Stimulated activated CD8-positive, alpha-beta memory T cell treated with anti-CD3 and anti-CD28 coated beads, Interleukin-12 subunit alpha, Interleukin-12 subunit beta, amount 100 ng/mL, for 24 hours (primary cell): Measurements from ENCODE around the gene KCNN3.

ENCODE experiments used
- DNase-seq: peaks from one replicate; pipeline ENCODE4 v3.0.0-alpha.2; 2020; ENCODE audit errors: extremely low read depth

KCNN3 gene

DNA sequence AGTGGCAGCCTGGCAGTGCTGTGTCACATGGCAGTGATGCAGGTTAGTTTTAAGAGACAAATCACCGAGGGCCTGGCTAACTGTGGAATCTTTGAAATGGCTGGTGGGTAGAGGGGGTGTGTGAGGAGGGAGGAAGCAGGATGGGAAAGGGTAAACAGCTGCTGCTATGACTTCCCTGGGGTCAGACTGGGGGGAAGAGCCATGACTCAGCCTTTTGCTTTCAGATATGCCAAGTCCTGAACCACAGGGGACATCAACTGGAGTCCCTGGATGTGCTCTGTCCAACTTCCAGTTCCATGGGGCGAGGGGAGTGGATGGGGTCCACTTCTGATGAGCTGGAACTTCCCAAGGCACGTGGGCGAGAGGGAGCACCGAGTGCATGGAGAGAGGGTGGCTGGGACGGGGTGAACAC lies 141.0 kb downstream of the KCNN3 start:
- DNase-seq = no peak

DNA sequence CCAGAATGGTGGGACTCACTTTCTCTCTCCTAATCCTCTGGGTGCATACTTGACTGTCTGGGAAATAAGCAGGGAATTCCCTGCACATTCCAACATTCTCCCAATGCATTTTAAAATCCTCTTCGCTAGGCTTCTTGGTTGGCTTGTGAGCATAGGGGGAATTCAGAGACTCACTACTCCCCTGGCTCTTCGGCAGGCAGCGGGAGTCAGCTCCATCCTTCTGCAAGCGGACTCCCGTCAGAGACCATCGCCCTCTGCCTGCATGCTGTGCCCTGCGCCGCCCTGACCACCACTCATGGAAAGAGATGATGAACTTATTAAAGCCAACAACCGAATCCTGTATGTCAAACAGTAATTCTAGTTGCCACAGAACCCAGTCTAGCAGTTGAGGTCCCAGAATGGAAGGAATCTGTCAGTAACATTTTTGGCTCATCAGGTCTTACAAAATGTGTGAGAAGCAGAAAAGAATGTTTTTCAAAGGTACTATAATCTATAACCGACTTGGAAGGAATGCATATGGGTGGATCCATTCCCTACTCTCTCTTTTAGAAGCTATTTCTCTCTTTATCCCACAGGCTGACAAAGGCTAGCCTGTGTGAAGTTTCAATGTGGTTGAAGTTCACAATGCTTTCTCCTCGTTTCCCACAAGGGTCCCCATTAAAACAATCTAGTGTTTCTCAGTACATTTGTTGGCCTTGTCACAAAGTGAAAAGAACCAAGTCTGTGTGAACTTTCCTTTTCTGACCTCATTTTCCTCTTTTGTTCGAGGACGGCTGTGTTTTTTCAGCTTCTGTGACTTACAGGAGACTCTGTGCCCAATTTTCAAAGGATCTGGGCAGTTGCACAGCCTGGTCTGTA lies 143.0 kb downstream of the KCNN3 start:
- no peak for DNase-seq

GRCh38 chr1:154726443-154726842 lies 143.6 kb downstream of the KCNN3 start:
- DNase-seq = no peak

DNA sequence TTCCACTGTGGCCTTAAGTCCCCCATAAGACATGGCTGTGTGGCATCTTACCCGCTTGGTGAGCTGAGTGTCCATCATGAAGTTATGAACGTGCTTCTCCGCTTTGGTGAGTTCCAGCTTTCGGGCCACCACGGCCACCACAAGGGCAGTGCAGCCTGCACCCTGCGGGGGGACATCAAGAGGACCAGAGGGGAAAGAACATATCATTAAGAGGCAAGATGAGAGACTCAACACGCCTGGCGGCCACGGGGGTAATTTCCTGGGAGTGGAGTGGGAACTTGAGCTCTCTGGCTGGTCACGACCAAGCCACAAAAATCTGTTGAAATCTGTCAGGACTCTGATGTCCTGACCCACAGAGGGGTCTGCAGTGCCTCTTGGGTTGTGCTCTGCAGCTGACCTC lies 144.2 kb downstream of the KCNN3 start:
- no peak for DNase-seq

DNA sequence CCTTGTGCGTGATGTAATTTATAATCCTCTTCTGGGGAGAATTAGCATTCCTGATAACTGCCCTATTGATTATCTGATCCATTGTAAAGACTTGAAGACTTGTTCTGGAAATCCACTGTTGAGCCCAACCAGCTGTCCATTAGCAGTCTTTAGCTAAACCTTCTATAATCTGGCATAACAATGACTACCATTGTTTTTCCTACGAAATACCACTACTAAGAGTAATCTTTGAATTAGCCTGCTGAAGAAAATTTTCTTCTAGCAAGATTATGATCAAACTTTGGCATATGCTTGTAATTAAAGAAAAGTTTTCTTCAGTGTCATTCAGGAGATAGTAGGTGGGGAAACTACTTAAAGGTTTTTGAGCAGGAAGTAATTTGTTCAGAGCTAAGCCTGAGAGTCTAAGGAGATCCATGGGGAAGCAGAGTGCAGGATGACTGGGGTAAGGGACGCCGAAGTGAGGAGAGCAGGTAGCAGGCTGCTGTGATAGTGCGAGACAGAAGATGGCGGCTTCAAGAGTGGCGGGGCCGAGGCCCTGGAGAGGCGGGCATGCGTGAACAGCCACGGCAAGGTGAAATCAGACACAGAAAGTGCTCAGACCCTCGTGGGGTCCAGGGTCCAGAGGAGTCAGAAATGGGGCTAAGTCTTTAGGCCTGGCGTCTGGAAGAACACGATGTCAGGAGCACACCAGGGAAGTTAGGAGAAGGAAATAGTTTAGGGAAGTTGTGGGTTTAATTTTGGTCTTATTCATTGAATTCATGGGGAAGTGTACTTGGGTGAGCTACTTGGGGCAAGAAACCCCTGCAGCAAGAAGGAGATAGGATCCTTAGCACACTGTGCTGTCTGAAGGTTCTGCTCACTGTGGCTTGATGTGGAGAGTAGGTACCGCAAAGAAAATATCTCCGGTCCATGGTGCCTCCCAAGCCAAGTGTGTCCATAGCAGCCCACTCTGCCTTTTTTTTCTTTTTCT lies 149.5 kb downstream of the KCNN3 start:
- DNase-seq = no peak

DNA sequence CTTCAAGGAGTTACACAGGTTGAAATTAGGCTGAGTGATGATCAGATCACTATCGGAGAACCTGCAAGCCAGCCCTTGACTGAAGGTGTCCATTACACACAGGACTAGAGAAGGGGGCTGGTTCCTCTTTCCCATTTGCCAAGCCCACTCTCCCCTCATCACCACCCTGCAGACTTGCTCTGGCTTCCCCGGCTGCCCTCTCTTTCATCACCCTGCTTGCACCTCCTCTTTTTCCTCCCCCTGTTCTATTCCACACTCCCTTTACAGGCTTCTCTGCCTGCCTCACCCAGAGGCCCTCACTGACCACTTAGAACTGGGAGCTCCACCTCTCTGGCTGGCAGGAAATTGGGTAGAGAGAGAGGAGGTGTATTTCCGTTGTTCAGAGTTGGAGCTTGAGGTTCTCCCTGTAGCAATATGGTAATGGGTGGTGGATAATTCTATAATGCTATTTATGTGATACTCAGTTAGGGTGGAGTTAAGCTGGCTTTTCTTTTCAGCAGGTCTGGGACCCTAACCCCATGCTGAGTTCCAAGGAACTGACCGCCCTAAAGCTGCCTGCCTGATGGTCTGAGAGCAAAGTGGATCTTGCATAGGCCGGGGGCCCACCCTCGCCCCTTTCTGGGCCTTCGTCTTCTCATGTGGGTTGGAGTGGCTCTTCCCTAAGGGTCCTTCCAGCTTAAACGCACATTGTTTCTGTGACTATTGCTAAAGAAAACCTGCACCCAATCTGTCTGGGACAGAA lies 150.3 kb downstream of the KCNN3 start:
- DNase-seq = no peak

- DNase-seq = no peak
These were observed 151.5 kb downstream of the KCNN3 start for GRCh38 chr1:154718566-154718965.

- no peak for DNase-seq
These were observed 152.6 kb downstream of the KCNN3 start for GRCh38 chr1:154717528-154717924.

GRCh38 chr1:154716614-154717527 lies 153.2 kb downstream of the KCNN3 start:
- DNase-seq = no peak

GRCh38 chr1:154716011-154716410 lies 154.1 kb downstream of the KCNN3 start:
- no peak for DNase-seq

DNA sequence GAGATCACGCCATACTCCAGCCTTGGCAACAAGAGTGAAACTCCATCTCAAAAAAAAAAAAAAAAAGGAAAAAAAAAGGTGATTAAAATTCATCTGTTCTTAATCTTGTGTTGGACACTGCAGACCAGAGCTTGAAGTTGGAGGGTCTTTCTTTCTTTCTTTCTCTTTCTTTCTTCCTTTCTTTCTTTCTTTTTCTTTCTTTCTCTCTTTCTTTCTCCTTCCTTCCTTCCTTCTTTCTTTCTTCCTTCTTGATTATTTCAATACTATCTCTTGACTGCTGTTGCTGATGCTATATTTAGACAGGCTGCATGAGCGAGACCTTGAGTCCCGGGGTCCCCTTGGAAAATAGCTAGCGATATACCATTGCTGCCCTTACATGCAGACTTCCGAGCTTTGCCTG lies 154.7 kb downstream of the KCNN3 start:
- DNase-seq = no peak

DNA sequence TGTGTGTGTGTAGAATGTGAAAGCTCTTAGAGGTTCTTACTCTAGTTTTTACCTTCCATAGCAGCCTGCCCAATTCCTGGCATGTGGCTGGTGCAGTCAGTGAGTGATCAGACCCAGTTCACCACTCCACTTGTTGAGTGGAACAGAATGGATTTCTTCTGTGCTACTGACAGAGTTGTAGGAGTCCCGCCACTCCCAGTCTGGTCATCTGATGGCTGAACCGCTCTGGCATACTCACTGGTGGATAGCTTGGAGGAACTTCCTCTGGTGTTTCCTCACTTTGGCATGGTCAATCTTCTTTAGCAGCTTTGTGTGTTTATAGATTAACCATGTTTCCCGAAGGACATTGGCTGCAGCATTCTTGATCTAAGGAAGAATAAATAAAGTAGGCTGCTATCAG lies 155.4 kb downstream of the KCNN3 start:
- no peak for DNase-seq

GRCh38 chr1:154714052-154714623 lies 155.9 kb downstream of the KCNN3 start:
- no peak for DNase-seq

GRCh38 chr1:154713005-154713404 lies 157.1 kb downstream of the KCNN3 start:
- no peak for DNase-seq

- DNase-seq = no peak
These were observed 157.8 kb downstream of the KCNN3 start for GRCh38 chr1:154712166-154712810.

GRCh38 chr1:154711416-154711815 lies 158.7 kb downstream of the KCNN3 start:
- DNase-seq = no peak

DNA sequence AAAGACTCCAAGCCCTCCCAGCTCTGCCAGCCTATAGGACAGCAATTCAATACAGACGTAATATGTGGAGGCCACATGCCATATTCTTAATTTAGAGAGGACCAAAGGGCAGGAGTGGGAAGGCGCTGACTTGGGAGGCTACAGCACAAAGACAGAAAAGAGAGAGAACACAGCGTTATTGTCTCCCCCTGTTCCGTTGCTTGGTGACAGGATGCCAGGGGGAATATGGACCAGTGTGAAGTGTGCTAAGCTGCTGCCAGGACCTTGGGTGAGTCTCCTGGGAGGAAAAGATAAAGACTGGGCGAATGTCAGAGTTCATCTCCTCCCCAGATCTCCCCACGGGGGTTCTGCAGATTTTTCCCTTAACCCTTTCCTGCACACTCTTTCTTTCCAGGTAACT lies 160.0 kb downstream of the KCNN3 start:
- DNase-seq = no peak

DNA sequence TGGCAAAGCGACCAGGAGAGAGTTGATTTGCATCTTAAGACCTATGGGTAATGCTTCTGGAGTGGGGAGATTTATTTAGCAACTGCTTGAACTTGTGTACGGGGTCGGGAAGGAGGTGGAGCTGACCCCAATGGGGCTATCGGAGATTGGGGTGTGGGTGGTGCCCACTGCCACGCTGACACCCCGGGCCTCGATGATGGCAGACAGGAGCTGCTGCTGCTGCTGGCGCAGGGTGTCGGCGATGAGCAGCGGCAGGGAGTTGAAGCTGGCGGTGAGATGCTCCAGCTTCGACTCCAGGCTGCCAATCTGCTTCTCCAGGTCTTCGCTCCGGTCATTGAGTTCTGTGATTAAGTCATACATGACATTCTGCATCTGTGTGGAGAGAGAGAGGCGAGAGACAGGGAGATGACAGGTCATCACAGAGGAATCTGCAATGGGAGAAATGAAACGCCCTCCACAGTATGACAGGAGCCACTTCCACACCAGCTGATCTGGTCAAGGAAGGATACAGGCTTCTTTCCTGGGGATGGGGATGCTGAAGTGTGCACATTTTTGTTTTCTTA lies 162.1 kb downstream of the KCNN3 start:
- DNase-seq = no peak

DNA sequence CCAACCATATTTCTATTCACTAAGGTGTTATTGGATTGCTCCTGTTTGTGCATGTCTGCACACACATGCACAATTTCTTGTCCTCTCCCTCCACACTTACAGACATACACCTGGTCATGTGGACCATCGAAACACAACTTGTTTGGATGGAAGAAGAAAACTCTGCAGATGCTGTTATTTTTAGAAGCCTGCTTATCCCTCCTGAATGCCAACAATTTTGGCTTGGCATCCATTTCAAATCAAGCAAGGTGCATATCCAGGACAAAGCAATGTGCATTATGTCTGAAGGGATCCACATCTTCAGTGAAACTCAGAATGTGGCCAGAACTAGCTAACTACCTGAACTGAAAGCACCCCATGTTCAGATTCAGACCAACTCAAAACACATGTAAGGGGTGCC lies 163.2 kb downstream of the KCNN3 start:
- no peak for DNase-seq

DNA sequence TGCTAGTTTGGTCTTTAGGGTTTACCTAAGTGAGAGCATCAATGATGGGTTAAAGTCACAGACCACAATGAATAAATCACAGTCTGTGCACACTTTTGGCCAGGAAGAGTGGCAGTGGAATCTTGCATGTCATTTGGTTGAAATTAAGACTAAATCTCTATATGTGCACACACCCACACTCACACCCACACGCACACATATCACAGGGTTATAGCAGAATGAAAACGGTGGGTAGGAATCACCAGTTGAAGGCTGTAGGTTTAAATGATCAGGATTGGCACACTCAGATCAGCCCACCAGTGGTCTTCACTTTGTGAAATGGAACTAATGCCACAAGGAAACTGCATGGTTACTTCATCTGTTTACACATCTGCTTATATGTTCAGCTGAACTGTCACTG lies 164.5 kb downstream of the KCNN3 start:
- DNase-seq = no peak
